22Rv1 (cell line): Measurements from ENCODE around the gene ZNHIT6.

Source experiments
- H3K27ac ChIP-seq: fragments of 450-650 bp; 2 replicates; pipeline ENCODE4 v1.5.1; 2017
- CTCF ChIP-seq: fragments of 450-650 bp; IDR thresholded peaks from 2 replicates; pipeline ENCODE4 v1.5.1; 2017; ENCODE audit warnings: mild to moderate bottlenecking
- ZFX ChIP-seq: fragments of 450-650 bp; IDR thresholded peaks from 2 replicates; pipeline ENCODE4 v1.6.1; 2017; ENCODE audit warnings: antibody characterized with exemption, borderline replicate concordance

The ZNHIT6 gene

GRCh38 chr1:85615586-85616363, 92.5 kb downstream of the ZNHIT6 start:
- TF ChIP-seq ZFX (no peak), CTCF (no peak)
- H3K27ac ChIP-seq, result no peak overlapping the region

- TF ChIP-seq CTCF, result peak; percentile 48
- TF ChIP-seq ZFX, result no peak
- no peak overlapping the region for H3K27ac ChIP-seq
These were observed 95.4 kb downstream of the ZNHIT6 start for GRCh38 chr1:85612704-85613361.

- TF ChIP-seq CTCF (no peak), ZFX (no peak)
- H3K27ac ChIP-seq, result no peak overlapping the region
These were observed 96.4 kb downstream of the ZNHIT6 start for GRCh38 chr1:85611856-85612255.

GRCh38 chr1:85611425-85611824, 96.8 kb downstream of the ZNHIT6 start:
- no peak overlapping the region for H3K27ac ChIP-seq
- no peak for TF ChIP-seq CTCF
- TF ChIP-seq ZFX, result no peak

GRCh38 chr1:85609976-85610375, 98.3 kb downstream of the ZNHIT6 start:
- no peak overlapping the region for H3K27ac ChIP-seq
- no peak for TF ChIP-seq ZFX
- TF ChIP-seq CTCF, result no peak

- no peak overlapping the region for H3K27ac ChIP-seq
- no peak for TF ChIP-seq CTCF
These were observed 99.4 kb downstream of the ZNHIT6 start for GRCh38 chr1:85608851-85609250.

GRCh38 chr1:85607921-85608265, 100.3 kb downstream of the ZNHIT6 start:
- TF ChIP-seq ZFX (no peak), CTCF (no peak)
- H3K27ac ChIP-seq, result no peak overlapping the region
